ENCODE data around the gene PRMT3. TPM values are rescaled to one million over a fixed set of nuclear protein-coding genes. Genes with fewer than 3 reads are reported as not detected.
"Not testable (repeated sequence)": the region's sequence is repeated elsewhere in the genome, so short reads cannot be mapped to it uniquely, and the experiment has no call there.

Gene PRMT3
- total RNA-seq, 2 donors from 2014 or later = 7.9 to 11.9 TPM

DNA sequence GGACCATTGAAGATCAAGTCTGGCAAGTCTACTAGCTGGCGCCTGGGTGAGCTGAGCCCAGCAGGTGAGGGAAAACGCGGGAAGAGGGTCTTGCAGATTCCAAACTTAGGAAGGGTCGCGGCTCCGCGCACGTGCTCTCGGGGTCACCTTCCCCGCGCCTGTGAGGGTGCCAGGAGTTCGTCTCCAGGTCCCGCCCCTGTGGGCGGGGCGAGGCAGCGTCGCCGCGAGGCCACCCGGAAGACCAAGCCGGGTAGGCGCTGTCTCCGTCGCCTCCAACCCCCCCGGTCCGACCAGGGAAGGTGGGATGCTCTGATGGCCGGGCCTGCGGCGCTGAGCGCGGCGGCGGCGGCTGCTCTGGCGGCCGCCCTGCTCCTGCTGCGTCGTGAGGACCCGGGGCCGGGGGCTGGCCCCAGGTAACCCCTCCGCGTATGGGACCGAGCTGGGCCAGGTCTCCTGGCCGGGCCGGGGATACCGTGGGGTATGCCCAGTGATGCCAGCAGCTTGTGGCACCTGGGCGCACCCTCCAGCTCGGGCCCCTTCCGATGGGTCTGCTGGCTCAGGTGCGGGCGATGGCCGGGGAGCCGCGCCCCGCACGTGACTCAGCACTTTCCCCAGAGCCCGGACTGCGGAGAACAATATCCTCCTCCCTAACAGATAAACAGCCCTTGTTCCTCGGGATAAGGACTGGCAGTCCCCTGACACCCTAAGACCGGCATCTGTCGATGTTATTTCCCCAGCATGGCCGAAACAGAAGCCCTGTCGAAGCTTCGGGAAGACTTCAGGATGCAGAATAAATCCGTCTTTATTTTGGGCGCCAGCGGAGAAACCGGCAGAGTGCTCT lies 23.8 kb upstream of the PRMT3 start, which contains the start of gene HTATIP2:
TSS of gene HTATIP2 (plus strand) at position 215 of the 841 bp plus-strand sequence. CDS start at position 739, 524 bp downstream.
- H3K4me1 ChIP-seq = peaks cover 0 to 29% of the 10 kb centered on the region in 2 donors
- peak within 1 kb of the TSS; percentile 87 to 93 for H3K27ac ChIP-seq

GRCh38 chr11:20364341-20364792 lies 23.1 kb upstream of the PRMT3 start:
- Histone ChIP-seq H3K36me3 (no peaks in the 10 kb centered on the region), H3K4me1 (peaks cover 0 to 29% of the 10 kb centered on the region in 2 donors), H3K9me3 (no peaks in the 10 kb centered on the region), H3K4me3 (peak overlapping the region; percentile 93 to 97), H3K27ac (peak overlapping the region; percentile 87 to 93), H3K27me3 (no peaks in the 10 kb centered on the region)
- no peak for DNase-seq (ENCODE audit: low spot score)
- no peak for TF ChIP-seq CTCF (IDR thresholded peaks at IDR 0.05)

More for the DNA sequence above, 23.8 kb upstream of the PRMT3 start, which contains the start of gene HTATIP2:
- Histone ChIP-seq H3K27me3 (no peaks in the 10 kb centered on the region), H3K36me3 (no peaks in the 10 kb centered on the region), H3K4me3 (peak within 1 kb of the TSS; percentile 93 to 97), H3K9me3 (no peaks in the 10 kb centered on the region)
- DNase-seq (ENCODE audit: low spot score) = peak; percentile 72
- no peak for TF ChIP-seq CTCF (IDR thresholded peaks at IDR 0.05)

DNA sequence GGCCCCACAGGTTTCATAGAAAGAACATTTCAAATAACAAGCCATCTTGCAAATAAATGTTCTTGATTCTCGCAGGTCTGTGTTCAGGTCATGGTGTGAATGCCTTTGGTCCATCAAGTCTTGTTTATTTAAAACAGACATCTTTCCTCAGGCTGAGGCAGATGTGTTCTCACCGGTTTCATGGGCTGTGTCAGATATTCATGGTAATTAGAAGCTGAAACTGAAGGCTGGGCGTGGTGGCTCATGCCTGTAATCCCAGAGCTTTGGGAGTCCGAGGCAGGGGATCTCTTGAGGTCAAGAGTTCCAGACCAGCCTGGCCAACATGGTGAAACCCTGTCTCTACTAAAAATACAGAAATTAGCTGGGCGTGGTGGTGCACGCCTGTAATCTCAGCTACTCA lies 22.1 kb upstream of the PRMT3 start:
- H3K9me3 ChIP-seq; H3K4me3 ChIP-seq; H3K27me3 ChIP-seq; H3K36me3 ChIP-seq; H3K27ac ChIP-seq; DNase-seq (ENCODE audit: low spot score): not testable (repeated sequence)
- peaks cover 0 to 29% of the 10 kb centered on the region in 2 donors for H3K4me1 ChIP-seq

GRCh38 chr11:20367313-20367948 lies 20.1 kb upstream of the PRMT3 start:
- Histone ChIP-seq H3K4me3 (no peak overlapping the region), H3K27me3 (no peaks in the 10 kb centered on the region), H3K9me3 (no peaks in the 10 kb centered on the region), H3K27ac (peak overlapping the region in 1 of 2 donors; percentile 45), H3K36me3 (no peaks in the 10 kb centered on the region), H3K4me1 (peaks cover 0 to 24% of the 10 kb centered on the region in 2 donors)
- DNase-seq (ENCODE audit: low spot score) = peak; percentile 69
- TF ChIP-seq CTCF (IDR thresholded peaks at IDR 0.05) = no peak

DNA sequence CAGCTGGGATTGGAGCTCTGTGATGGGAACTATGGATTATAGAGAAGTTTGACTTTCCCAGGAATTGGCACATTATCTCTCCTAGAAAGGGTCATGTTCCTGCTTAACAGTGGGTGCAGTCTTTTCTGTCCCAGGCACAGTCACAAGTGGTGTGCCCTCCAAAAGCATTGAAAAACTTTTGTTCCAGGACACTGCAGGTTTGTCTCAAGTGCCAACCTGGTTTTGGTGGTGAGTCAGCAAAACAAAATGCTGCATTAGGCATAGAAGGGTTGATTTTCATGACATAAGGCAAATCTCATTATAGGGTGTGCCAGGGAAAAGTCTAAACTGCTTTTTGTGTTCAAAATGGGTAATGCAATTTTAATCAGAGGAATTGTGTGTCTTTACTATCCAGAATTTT lies 19.1 kb upstream of the PRMT3 start:
- no peaks in the 10 kb centered on the region for H3K36me3 ChIP-seq
- H3K4me3 ChIP-seq = no peak overlapping the region
- no peak for TF ChIP-seq CTCF (IDR thresholded peaks at IDR 0.05)
- no peak for DNase-seq (ENCODE audit: low spot score)
- H3K9me3 ChIP-seq = no peaks in the 10 kb centered on the region
- no peaks in the 10 kb centered on the region for H3K27me3 ChIP-seq
- H3K27ac ChIP-seq = no peak overlapping the region
- H3K4me1 ChIP-seq = peaks cover 0 to 14% of the 10 kb centered on the region in 2 donors

DNA sequence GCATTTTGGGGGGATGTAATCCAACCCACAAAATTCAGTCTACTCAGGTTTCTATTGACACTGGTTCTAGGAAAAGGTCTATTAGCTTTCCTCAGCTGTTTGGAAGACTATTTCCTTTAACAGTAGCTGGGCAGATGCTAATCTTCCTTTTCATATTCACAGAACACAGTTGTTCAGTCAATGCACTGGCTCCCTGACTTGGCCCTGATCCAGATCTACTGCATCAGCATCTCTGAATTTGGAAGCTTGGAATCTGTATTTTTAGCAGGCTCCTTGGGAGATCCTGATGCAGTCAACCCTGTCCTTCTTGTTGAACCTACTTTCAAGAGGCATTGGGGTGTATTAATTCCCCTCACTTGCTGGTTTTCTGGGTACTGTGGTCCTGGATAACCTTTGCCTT lies 17.7 kb upstream of the PRMT3 start:
- no peaks in the 10 kb centered on the region for H3K36me3 ChIP-seq
- no peak for DNase-seq (ENCODE audit: low spot score)
- no peak for TF ChIP-seq CTCF (IDR thresholded peaks at IDR 0.05)
- H3K4me1 ChIP-seq = peaks cover 0 to 1% of the 10 kb centered on the region in 2 donors
- H3K27me3 ChIP-seq = no peaks in the 10 kb centered on the region
- no peak overlapping the region for H3K27ac ChIP-seq
- no peak overlapping the region for H3K4me3 ChIP-seq
- H3K9me3 ChIP-seq = no peaks in the 10 kb centered on the region
